Left cardiac atrium (tissue), 4 donors: ENCODE data around the gene NACAD. TPM values are rescaled to one million over a fixed set of nuclear protein-coding genes. Genes with fewer than 3 reads are reported as not detected.

ENCODE experiments used
- ATAC-seq, 2 donors: fragments of 200-7000 bp; cut with Tn5 transposase; one replicate each; pipeline ENCODE4 v1.9.1; 2020; ENCODE audit warnings: mild to moderate bottlenecking in 2 of 2, moderate library complexity in 2 of 2
- DNase-seq: peaks from one replicate; pipeline ENCODE4 v3.0.0-alpha.2; 2020
- intact Hi-C, 2 donors: fragments of 100-400 bp; cut with DNase I; formaldehyde crosslinking; loops; one replicate each; pipeline versions ENCODE4 v1.14.1 to v1.15.1; 2022 to 2023
- total RNA-seq, 2 donors: library from RNA; stranded (reverse); fragmentation: NEBNext Ultra II Directional; extraction: Animal tissue kit (Norgen Biotek cat#: 25700); gene quantifications; one replicate each; pipeline ENCODE4 v1.2.1, GENCODE V29; 2021
- donor health status: DM: no; HTN: yes; CAD: no.
- donor health status: DM: no; HTN: yes; CAD: no; lungs with severe emphysema.
- donor health status: DM: yes; HTN: yes; CAD: no.
- donor health status: Dilated cardiomyopathy.

Gene NACAD
- total RNA-seq, 2 donors from 2014 or later: 3.9 to 5.5 TPM

DNA sequence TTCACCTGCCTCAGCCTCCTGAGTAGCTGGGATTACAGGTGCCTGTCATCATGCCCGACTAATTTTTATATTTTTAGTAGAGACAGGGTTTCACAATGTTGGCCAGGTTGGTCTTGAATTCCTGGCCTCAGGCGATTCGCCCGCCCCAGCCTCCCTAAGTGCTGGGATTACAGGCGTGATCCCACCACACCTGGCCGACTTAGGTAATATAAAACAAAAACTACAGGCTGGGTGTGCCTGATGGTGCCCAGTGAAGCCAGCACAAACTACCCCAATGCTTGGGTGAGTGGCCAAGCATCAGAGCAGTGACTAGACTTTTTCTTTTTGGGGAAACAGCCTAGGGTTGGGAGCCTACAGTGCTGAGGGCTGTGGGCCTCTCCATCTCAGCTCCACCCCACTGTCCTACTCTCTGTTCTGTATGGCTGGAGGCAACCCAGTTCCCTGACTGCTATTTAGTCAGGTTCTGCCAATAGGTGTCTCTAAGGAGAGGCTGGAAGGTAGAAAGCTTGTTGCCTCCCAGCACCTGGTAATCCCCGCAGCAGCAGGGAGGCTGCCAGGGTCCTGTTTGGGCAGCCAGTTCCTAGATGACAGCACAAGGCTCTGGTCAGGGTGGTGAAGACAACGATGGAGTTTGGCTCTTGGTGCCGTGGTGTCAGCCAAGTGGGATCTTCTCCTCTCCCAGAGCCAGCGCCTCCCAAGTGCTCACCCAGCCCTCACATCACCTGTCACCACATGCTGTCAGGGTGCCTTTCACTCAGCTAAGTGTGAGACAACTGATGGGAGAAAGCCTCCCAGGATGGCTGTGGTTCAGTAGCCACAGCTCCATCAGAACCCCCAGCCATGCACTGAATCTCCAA, 10.4 kb upstream of the NACAD start:
- peak; percentile 78 to 86 for ATAC-seq
- intact Hi-C loops: no loop called here
- no peak for DNase-seq

DNA sequence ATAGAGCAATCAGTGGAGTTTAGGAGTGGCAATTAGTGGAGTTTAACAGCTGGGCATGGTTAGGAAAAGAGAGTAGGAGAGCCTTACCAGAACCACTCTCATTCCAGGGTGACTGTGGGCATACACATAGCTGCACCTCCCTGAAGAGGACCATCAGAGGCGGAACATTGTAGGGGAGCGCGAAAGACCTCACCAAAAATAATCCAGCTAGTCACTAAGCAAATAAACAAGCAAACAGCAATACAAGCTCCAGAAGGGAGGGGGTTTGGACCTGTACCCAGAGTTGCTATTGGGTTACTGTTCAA, 4.1 kb upstream of the NACAD start:
- ATAC-seq: no peak
- DNase-seq: no peak
- intact Hi-C loops: no loop called here

DNA sequence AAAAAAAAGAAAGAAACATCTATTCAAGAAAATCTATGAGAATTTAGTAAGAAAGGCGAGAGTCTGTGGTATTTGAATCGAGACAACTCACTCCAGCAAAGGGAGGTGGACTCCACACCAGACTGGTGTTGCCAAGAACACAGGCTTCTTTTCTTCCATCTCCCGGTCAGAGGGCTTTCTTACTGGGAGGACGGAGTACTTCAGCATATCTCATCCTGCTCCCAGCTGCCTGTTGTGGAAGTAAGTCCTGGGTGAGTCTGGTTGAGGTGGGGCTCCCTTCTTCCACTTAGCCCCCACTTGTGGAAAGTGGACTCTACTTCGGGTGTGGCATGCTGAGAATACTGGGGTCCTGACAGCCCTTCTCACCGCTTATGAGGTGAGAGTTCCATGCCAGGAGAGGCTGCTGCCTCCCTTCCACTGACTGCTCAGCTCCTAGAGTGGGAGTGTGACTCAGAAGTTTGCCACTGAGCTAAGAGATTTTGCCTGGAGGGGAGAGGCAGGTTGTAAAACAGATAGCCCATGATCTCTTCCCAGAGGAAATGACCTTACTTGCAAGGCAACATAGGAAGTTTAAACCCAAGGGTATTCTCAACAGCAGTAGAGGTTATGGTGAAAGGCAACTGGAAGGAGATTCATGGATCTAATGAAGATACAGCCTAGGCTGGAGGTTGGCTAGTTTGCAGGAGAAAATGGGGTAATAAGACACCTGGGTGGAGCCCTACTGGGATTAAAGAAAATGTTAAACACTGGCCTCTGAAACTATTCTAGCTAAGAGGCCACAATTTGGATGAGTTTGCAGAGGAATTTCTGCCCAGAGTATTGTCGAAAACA, 3.5 kb upstream of the NACAD start:
- ATAC-seq (no peak), DNase-seq (no peak)
- intact Hi-C loops: no loop called here

DNA sequence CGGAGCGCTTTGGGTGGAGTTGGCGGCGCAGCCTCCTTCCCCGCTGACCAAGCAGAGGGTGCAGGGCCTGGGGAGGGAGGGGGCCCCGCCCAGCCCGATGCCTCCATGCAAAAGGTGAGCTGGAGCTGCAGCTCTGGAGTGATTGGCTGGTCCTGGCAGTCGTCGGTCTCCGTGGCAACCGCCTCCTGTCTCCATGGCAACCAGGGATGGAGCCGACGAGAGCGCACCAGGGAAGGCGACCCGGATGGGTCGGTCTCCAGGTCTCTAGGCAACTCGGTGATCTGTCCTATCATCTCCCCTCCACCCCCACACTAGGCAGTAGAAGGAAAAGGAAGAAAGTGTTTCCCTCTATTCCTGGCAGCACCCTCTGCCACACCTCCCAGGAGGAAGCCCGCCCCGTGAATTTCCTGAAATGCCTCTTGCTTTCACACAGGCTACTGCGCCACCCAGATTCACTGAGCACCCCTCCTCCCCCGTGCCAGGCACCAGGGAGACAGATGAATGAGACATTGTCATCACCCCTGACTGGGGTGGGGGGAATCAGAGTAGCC, 647 bp upstream of the NACAD start:
- intact Hi-C loops: no loop called here

DNA sequence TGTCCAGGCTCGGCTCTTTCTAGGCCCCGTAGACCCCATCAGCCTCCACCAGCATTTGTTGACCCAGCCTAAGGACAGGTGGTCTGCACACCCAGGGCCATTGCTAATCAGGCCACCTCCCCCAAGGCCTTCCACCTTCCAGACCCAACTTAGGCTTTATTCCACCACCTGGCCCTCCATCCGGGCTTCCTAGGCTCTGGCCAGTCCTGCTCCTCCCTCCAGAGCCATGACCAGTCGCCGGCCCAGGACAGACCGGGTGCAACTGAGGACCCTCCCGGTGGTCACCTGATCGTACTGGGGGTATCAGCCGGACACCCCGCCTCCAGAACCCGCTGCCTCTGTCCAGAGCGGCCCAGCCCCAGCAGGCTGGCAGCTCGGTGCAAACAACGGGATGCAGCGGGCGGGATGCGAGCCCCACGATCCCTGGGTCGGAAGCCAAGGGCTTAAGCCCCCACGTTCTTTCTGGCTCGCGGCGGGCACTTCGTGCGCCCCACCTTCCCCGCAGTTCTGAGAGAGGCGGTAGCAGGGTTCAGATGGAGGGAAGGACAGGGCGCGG, 545 bp downstream of the NACAD start:
- intact Hi-C loops: no loop called here
- DNase-seq: no peak

More for the DNA sequence above, 647 bp upstream of the NACAD start:
- ATAC-seq: peak; percentile 39 to 53
- DNase-seq: peak; percentile 61

DNA sequence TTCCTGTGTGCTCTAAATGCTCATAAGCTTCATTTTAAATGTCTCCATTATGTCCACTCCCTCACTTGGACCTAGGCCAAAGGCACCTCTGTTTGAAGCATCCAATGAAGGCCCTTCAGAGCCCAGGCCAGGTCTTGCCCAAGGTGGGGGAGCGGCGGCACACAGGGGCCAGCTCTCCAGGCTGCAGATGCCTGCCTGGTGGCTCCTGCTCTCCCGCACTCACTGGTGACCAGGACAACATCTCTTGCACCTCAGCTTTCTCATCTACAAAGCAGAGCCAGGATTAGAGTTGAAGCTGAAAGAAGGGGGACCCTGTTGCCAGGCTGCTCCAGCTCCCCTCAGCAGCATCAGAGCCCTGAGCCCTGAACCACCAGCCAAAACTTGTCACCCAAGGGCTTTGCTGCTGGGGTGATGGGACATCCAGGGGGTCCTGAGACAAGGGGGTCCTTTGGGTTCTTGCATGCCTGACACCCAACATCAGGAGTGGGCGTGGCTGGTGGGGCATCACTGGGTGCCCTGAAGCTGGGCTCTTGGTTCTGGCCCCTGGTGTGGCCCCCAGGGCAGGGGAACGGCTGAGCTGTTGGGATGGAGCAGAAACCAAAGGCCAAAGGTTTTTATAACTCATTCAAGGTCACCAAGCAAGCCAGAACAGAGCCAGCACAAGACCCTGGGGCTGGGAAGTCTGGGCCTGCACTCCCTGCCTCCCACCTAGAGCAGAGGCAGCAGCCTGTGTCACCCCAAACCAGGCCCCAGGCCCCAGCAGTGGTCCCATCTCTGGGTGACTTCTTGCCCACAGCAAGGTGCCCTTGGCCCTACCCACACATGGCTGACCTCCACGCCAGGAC, 1.2 kb downstream of the NACAD start:
- intact Hi-C loops: no loop called here
- ATAC-seq (no peak), DNase-seq (no peak)

More for the DNA sequence above, 545 bp downstream of the NACAD start:
- peak; percentile 17 for ATAC-seq

DNA sequence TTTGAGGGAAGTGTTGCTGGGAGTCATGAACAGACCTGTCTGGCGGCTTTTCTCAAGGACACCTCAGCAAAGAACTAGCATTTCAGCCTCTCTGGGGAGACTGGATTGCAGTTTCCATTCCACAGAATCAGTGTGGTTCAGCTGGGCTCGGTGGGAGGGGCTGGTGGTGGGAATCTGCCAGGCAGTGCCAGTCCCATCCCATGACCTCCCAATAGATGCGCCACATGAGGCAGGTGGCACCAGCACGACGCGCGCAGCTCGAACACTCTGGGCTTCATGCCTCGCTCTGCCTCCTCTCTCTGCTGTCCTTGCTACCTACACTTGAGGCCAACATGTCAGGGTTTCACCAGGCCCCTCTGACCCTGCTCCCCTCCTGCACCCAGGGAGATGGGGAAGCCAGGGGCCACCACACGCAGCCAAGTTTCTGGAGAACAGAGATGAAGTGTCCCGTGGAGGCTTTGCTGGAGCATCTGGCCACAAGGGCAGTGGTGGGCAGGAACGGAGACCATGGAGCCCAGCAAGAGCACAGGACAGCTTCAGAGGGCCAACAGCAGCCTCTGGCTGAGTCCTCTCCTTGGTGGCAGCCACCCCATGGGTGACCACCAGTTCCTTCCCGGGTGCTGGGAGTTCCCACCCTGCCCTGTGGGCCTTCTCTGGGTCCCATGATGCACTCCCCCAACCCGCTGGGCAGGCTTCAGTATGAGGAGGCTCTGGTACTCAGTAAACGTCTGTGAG, 2.3 kb downstream of the NACAD start:
- intact Hi-C loops: no loop called here
- ATAC-seq (no peak), DNase-seq (no peak)

DNA sequence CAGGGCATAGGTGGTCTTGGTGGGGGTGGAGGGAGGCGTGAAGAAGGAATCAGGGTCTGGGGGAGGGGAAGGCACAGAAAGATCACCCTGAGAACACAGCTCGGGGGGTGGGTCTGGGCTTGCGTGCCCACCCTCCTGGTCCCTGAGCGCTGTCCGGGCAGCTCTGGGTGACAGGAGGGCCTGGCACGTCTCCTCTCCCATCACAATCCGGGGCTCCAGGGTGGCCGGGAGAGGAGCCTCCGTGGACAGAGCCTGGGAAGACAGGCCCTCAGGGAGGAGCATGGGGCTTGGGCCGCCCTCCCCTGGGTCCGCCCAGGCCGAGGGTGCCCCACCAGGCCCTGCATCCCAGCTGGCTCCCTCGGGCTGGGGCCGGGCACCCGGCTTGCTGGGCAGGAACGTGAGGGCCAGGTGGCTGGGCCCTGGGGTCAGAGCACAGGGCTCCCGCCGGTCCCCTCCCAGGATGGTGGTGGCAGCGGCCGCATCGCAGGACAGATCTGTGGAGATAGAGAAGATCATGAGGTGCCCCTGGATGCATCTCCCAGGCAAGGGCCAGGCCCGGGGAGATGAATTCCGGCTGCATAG, 3.1 kb downstream of the NACAD start:
- ATAC-seq: no peak
- intact Hi-C loops: no loop called here
- DNase-seq: no peak

DNA sequence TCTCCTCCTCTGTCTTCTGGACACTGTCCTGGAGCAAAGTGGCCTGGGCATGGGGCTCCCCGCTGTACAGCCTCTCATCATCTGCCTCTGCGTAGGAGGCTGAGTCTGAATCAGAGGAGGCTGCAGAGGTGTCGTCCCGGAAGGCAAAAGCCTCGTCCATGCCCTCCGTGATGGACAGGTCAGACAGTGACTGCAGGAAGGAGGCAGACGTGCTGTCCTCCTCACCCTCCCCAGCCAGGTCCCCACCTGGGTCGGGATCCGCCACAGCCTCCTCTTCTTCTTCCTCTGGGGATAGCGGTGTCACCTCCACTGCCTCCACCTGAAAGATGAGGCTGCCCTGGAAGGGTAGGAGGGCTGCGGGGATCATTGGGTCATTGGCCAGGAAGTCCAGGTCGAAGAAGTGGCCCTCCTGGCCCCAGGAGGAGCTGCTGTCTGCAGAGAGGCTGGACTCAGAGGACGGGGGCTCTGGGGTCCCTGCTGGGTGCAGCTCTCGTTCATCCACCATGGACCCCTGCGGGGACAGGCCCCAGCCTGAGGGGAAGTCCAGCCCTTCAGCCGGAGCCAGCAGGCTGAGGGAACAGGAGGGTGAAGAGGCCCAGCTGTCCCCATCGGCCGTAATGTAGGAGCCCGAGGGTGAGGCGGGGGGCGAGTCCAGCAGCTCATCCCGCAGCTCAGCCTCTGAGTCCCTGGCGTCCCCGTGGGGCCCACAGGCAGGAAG, 3.7 kb downstream of the NACAD start:
- no peak for DNase-seq
- intact Hi-C loops: no loop called here
- no peak for ATAC-seq

DNA sequence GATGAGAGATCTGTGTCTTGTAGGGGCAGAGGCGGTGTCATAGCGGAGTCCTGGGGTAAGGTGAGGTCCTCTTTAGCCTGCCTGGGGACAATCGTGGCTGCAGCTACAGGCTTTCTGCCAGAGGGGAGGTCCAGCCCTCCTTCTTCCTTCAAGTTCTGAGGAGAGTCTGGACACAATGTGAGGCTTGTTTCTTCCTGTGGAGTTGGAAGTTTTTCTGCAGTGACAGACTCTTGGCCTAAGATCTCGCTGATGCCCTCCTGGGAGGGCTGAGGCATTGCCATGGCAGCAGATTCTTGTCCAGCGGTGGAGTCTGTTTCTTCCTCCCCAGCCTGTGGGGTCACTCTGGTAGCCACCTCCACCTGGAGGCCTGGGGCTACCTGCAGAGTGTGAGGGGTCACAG, 4.4 kb downstream of the NACAD start:
- ATAC-seq (no peak), DNase-seq (no peak)
- intact Hi-C loops: no loop called here

DNA sequence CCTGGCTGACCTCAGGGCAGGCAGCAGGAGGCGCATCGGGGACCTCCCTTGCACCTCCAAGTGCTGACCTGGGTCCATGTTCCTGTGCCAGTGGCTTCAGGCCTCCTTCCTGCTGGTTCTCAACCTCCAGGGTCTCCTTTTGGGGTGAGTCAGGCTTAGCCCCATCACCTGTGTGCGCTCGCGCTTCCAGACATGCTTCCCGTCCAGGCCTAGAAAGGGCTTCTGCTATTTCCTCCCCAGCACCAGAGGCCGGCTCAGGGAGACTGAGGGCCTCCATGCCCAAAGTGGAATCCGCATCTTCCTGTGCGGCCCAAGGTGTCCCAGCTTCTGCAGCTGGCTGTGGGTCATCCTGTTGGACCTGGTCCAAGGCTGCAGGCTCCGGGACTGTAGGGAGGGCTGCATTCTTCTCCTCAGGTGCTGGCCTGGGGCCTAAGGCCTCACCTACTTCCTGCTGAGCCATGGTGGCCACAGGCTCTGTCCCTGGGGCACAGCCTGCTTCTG, 5.9 kb downstream of the NACAD start:
- no peak for ATAC-seq

DNA sequence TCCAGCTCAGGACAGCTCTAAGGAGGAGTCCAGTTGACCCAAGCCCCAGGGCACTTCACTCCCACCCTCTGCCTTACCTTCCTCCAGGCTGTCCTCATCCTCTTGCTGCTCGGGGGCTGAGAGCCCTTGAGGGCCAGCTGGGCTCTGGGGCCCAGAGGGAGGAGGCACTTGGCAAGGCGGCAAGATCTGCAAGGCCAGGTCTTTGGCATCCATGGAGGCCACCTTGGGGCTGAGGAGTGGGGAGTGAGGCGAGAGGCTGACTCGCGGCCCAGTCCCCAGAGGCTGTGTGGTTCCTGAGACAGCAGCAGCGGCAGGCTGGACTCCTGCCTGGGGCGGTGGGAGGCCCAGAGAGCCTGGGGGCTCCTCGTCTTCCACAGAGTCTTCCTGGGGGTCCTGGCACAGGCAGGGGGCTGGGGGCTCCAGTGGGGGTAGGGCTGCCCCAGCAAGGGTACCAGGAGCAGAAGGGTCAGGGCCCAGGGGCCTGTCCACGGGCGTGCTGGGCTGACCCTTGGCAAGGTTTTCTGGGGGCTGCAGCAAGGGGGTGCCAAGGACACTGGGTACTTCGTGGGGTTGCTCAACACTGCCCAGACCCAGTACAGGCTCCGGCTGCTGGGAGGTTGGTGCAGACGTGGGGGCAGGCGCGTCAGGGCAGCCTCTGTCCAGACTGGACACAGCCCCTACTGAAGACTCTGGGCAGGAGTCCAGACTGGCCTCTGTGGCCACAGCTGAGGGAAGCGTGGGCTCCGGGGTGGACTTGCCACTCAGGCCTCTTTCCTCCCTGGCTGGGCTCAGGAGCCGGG, 6.5 kb downstream of the NACAD start:
- peak; percentile 49 for DNase-seq
- ATAC-seq: peak; percentile 29 to 77
- intact Hi-C loops: no loop called here

More for the DNA sequence above, 5.9 kb downstream of the NACAD start:
- DNase-seq: no peak
- intact Hi-C loops: no loop called here

DNA sequence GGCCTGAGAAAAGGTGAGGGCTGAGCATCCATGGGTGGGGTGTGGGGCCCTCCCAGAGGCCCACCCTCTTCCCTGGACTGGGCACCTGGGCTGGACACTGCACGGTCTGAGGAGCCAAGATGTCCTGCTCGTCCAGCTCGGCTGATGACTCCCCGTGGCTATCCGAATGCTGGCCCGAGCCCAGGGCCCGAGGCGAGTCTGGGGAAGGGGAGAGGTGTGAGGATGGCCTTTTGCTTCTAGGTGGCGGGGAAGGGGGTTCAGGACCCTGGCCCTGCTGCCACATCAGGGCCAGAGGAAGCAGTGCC, 7.1 kb downstream of the NACAD start:
- intact Hi-C loops: no loop called here
- DNase-seq (no peak), ATAC-seq (no peak)

DNA sequence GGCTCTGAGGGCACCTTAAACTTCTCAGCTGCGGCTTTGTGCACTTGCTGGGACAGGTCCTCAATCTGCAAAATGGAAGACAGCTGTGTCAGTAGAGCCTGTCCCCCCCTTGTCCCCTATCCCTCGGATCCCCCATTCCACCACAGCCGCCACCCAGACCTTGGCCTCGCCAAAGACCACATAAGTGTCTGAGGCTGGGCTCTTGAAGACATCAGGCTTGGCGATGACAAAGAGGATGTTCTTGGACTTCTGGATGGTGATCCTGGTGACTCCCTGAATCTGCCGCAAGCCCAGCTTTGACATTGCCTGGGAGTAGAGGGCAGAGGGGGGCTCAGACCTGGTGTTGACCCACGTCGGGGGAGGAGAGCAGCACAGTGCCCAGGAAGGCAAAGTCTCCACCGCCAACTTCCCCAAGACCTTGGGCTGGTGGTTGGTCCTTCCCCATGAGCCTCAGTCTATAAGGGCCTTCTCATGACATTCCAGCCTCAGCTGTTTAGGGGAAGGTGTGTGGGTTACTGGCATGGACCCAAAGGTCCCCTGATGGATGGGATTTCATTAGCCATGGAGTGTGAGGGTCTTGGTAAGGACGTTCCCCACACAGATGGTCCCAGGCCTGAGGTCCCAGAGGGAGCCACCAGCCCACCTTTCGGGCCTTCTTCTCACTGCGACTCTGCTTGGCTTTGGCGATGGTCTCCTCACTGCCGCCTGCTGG, 7.7 kb downstream of the NACAD start:
- DNase-seq (no peak), ATAC-seq (no peak)
- intact Hi-C loops: no loop called here

DNA sequence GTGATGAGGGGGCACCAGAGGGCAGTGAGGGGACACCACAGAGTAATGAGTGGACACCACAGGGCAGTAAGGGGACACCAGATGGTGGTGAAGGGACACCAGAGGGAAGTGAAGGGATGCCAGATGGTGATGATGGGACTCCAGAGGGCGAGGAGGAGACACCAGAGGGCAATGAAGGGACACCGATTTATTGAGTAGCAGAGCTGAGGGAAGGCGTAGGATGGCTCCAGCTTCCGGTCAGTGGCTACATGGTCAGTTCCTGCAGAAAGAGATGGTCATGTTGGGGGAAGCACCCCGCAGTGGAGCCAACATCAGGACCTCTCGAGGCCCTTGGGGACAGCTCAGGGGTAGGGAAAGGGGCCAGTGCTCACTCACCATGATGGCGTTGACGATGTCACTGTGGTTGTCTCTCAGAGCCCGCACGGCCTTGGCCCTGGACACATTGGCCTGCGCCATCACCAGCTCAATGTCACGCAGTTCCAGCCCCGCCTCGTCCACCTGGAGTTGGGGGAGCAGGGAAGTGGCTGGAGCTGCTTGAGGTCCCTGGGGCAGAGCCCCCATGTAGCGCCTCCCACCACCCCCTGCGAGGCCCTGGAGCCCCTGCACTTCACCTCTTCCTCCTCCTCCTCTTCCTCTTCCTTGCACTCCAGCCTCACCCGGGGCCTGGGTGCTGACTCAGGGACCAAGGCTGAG, 8.4 kb downstream of the NACAD start:
- intact Hi-C loops: no loop called here
- ATAC-seq (peak in 1 of 2 donors; percentile 3), DNase-seq (no peak)
